GM23338 (cell line): ENCODE data around the gene SLC6A15. TPM values are rescaled to one million over a fixed set of nuclear protein-coding genes. Genes with fewer than 3 reads are reported as not detected.

ENCODE experiments used
- ATAC-seq: fragments of 200-7000 bp; cut with Tn5 transposase; 3 replicates; pipeline ENCODE4 v1.9.1; 2020
- DNase-seq: peaks from one replicate; pipeline ENCODE4 v3.0.0-alpha.2; 2015; ENCODE audit warnings: low spot score
- H2AFZ ChIP-seq: fragments of 200-600 bp; sonication (generic); 2 replicates; pipeline ENCODE4 v1.8.0; 2016; ENCODE audit warnings: antibody characterized with exemption, mild to moderate bottlenecking, moderate library complexity
- H3F3A ChIP-seq: fragments of 200-600 bp; sonication (generic); replicated peaks from 2 replicates; pipeline ENCODE4 v1.8.0; 2017; ENCODE audit warnings: antibody characterized with exemption, mixed run types, low read depth
- H3K27ac ChIP-seq: fragments of 200-600 bp; sonication (generic); 2 replicates; pipeline ENCODE4 v1.6.1; 2016; ENCODE audit warnings: low read depth
- H3K27me3 ChIP-seq: fragments of 200-600 bp; sonication (generic); 2 replicates; pipeline ENCODE4 v1.8.0; 2016; ENCODE audit warnings: mild to moderate bottlenecking, mixed run types, moderate library complexity; ENCODE audit not compliant: insufficient read depth
- H3K36me3 ChIP-seq: fragments of 200-600 bp; sonication (generic); 2 replicates; pipeline ENCODE4 v1.8.0; 2016; ENCODE audit warnings: mild to moderate bottlenecking; ENCODE audit not compliant: insufficient read depth
- H3K4me1 ChIP-seq: fragments of 200-600 bp; sonication (generic); 2 replicates; pipeline ENCODE4 v1.8.0; 2016; ENCODE audit warnings: mild to moderate bottlenecking, moderate library complexity; ENCODE audit not compliant: insufficient read depth
- H3K4me2 ChIP-seq: fragments of 200-600 bp; sonication (generic); 2 replicates; pipeline ENCODE4 v1.7.1; 2017; ENCODE audit warnings: mixed run types
- H3K4me3 ChIP-seq: fragments of 200-600 bp; sonication (generic); 2 replicates; pipeline ENCODE4 v1.6.1; 2016; ENCODE audit warnings: mixed run types
- H3K79me2 ChIP-seq: fragments of 200-600 bp; sonication (generic); replicated peaks from 2 replicates; pipeline ENCODE4 v1.8.0; 2017; ENCODE audit warnings: mild to moderate bottlenecking; ENCODE audit not compliant: insufficient read depth
- H3K9me2 ChIP-seq: fragments of 200-600 bp; sonication (generic); 2 replicates; pipeline ENCODE4 v1.8.0; 2017; ENCODE audit not compliant: insufficient read depth
- H4K20me1 ChIP-seq: fragments of 200-600 bp; sonication (generic); replicated peaks from 2 replicates; pipeline ENCODE4 v1.8.0; 2017; ENCODE audit warnings: mild to moderate bottlenecking; ENCODE audit not compliant: insufficient read depth
- H3K27ac Mint-ChIP-seq: 2 replicates; pipeline ENCODE4 v1.8.0; 2020; ENCODE audit warnings: inconsistent platforms, mild to moderate bottlenecking, moderate library complexity, mixed read lengths
- H3K27me3 Mint-ChIP-seq: 3 replicates; pipeline ENCODE4 v1.8.0; 2022; ENCODE audit warnings: low read depth, mild to moderate bottlenecking, moderate library complexity, mixed read lengths, inconsistent platforms; ENCODE audit not compliant: insufficient read depth, poor library complexity
- H3K36me3 Mint-ChIP-seq: 3 replicates; pipeline ENCODE4 v1.8.0; 2021; ENCODE audit warnings: low read depth, mild to moderate bottlenecking, inconsistent platforms, moderate library complexity, mixed read lengths
- H3K4me1 Mint-ChIP-seq: 3 replicates; pipeline ENCODE4 v1.8.0; 2020; ENCODE audit warnings: mild to moderate bottlenecking, inconsistent platforms, mixed read lengths
- H3K4me3 Mint-ChIP-seq: 3 replicates; pipeline ENCODE4 v1.8.0; 2021; ENCODE audit warnings: moderate library complexity, mild to moderate bottlenecking, inconsistent platforms, mixed read lengths
- H3K9me3 Mint-ChIP-seq: 3 replicates; pipeline ENCODE4 v1.8.0; 2020; ENCODE audit warnings: moderate library complexity, mild to moderate bottlenecking, inconsistent platforms, mixed read lengths
- CREB1 ChIP-seq: fragments of 250-450 bp; sonication (Bioruptor Pico); IDR thresholded peaks from 2 replicates; pipeline ENCODE4 v1.5.0; 2020; ENCODE audit warnings: low read depth, mild to moderate bottlenecking, moderate library complexity
- EZH2 ChIP-seq: fragments of 200-600 bp; sonication (generic); IDR thresholded peaks from one replicate; pipeline ENCODE4 v1.8.0; 2017; ENCODE audit warnings: antibody characterized with exemption, mild to moderate bottlenecking, low read depth; ENCODE audit not compliant: unreplicated experiment
- EZH2phosphoT487 ChIP-seq: fragments of 200-600 bp; sonication (generic); IDR thresholded peaks from one replicate; pipeline ENCODE4 v1.8.1; 2018; ENCODE audit warnings: antibody characterized with exemption; ENCODE audit not compliant: unreplicated experiment
- JUNB ChIP-seq: IDR thresholded peaks from one replicate; pipeline ENCODE4 v1.6.1; 2016; ENCODE audit warnings: antibody characterized with exemption; ENCODE audit not compliant: unreplicated experiment
- NANOG ChIP-seq: IDR thresholded peaks from 2 replicates; pipeline ENCODE4 v1.6.1; 2016; ENCODE audit warnings: antibody characterized with exemption, borderline replicate concordance
- POLR2AphosphoS5 ChIP-seq: IDR thresholded peaks from 2 replicates; pipeline ENCODE4 v1.6.1; 2016; ENCODE audit warnings: antibody characterized with exemption, low read depth
- STAT1 ChIP-seq: IDR thresholded peaks from one replicate; pipeline ENCODE4 v1.6.1; 2016; ENCODE audit warnings: antibody characterized with exemption; ENCODE audit not compliant: unreplicated experiment
- ZNF114 ChIP-seq: fragments of 250-450 bp; sonication (Bioruptor Pico); IDR thresholded peaks from 2 replicates; pipeline ENCODE4 v1.5.0; 2020; ENCODE audit warnings: mild to moderate bottlenecking, moderate library complexity
- ZNF331 ChIP-seq: fragments of 250-450 bp; sonication (Bioruptor Pico); IDR thresholded peaks from 2 replicates; pipeline ENCODE4 v1.5.0; 2020; ENCODE audit warnings: low read depth, mild to moderate bottlenecking, moderate library complexity
- polyA plus RNA-seq: library from polyadenylated mRNA; unstranded; fragments of >200 nt; fragmentation: Nextera tagmentation; extraction: Ambion mirVana; gene quantifications from 2 replicates; pipeline ENCODE4 v1.2.1, GENCODE V29; 2016
- total RNA-seq: library from RNA; depleted of rRNA; stranded (reverse); fragments of >200 nt; shearing (Covaris generic); gene quantifications from 2 replicates; pipeline ENCODE4 v1.2.3, GENCODE V29; 2014
- TF ChIP-seq, protein P1 (sequence below), 2 experiments: fragments of 200-600 bp in 1 of 2; sonication (generic) in 1 of 2; conservative IDR thresholded peaks; 2 replicates each; pipeline versions ENCODE4 v1.5.1 to v1.6.1; 2016 to 2017; ENCODE audit warnings: antibody characterized with exemption in 2 of 2, low read depth in 2 of 2, mild to moderate bottlenecking in 2 of 2, moderate library complexity in 1 of 2
- TF ChIP-seq, protein P2 (sequence below): IDR thresholded peaks from one replicate; pipeline ENCODE4 v1.6.1; 2018; ENCODE audit warnings: antibody characterized with exemption; ENCODE audit not compliant: unreplicated experiment
- TF ChIP-seq, protein P3 (sequence below): fragments of 250-450 bp; sonication (Bioruptor Pico); IDR thresholded peaks from 2 replicates; pipeline ENCODE4 v1.5.0; 2020; ENCODE audit warnings: mild to moderate bottlenecking, moderate library complexity
- TF ChIP-seq, protein P4 (sequence below): IDR thresholded peaks from 2 replicates; pipeline ENCODE4 v1.6.1; 2016; ENCODE audit warnings: antibody characterized with exemption

Gene SLC6A15
- total and polyA plus RNA-seq, 2 experiments from 2014 or later = 12.1 to 27.9 TPM

DNA sequence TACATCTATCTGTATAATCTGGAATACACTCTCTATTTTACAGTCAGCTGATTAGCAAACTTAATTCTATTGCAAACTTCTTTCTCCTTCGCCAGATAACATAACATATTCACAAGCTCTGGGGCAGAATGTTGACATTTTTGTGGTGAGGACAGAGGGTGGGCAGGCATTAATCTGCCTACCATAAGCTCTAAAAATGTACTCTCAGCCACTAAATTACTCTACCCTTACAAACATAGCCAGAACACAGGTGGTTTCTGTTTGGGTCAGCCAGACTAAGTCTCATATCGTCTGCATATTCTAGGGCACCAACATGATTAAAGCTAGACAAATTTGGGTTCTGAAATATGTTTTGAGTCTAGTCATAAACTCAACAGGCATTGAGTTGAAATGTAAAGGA, 90.1 kb downstream of the SLC6A15 start (continued):
- no peak for TF ChIP-seq POLR2AphosphoS5

DNA sequence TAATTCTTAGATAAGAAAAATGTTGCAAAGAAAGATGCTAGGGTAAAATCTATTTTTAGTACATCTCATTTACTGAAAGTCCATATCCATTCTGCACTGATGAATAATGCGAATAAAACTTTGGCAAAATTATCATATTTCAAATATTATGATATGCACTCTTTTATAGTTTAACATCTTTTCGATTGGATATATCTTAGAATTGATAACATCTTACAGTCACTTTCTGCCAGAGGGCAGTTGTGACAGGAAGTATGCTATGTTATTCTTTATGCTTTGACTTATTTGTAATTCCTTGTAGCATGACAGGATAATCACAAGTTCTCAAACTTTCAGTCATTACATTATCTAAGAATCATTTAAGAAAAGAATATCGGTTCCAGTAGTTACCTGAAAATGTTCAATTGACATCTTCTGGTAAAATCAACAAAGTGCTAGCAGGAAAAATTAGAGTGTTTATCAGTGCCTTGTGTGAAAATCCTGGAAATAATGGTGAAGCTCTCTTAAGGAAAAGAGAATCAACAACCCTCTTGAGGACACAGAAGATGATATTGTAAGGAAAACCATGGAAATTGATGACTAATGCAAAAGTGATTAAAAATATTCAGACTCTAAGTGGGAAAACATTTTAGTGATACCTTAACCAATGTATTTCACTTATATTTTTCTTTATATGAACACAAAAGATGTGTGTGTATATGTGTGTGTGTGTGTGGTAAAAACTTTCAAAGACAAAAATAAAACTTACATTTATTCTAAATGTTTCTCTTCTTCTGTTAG, 95.5 kb downstream of the SLC6A15 start:
- H3K27me3 Mint-ChIP-seq = no peaks in the 10 kb centered on the region
- TF ChIP-seq, protein P1, sequence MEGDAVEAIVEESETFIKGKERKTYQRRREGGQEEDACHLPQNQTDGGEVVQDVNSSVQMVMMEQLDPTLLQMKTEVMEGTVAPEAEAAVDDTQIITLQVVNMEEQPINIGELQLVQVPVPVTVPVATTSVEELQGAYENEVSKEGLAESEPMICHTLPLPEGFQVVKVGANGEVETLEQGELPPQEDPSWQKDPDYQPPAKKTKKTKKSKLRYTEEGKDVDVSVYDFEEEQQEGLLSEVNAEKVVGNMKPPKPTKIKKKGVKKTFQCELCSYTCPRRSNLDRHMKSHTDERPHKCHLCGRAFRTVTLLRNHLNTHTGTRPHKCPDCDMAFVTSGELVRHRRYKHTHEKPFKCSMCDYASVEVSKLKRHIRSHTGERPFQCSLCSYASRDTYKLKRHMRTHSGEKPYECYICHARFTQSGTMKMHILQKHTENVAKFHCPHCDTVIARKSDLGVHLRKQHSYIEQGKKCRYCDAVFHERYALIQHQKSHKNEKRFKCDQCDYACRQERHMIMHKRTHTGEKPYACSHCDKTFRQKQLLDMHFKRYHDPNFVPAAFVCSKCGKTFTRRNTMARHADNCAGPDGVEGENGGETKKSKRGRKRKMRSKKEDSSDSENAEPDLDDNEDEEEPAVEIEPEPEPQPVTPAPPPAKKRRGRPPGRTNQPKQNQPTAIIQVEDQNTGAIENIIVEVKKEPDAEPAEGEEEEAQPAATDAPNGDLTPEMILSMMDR (conservative IDR thresholded peaks at IDR 0.05; ENCODE audit: low read depth in 2 of 2) = no peak
- TF ChIP-seq ZNF114 (CRISPR knock-in tag) = no peak
- no peak for TF ChIP-seq EZH2
- TF ChIP-seq JUNB = no peak
- TF ChIP-seq, protein P2, sequence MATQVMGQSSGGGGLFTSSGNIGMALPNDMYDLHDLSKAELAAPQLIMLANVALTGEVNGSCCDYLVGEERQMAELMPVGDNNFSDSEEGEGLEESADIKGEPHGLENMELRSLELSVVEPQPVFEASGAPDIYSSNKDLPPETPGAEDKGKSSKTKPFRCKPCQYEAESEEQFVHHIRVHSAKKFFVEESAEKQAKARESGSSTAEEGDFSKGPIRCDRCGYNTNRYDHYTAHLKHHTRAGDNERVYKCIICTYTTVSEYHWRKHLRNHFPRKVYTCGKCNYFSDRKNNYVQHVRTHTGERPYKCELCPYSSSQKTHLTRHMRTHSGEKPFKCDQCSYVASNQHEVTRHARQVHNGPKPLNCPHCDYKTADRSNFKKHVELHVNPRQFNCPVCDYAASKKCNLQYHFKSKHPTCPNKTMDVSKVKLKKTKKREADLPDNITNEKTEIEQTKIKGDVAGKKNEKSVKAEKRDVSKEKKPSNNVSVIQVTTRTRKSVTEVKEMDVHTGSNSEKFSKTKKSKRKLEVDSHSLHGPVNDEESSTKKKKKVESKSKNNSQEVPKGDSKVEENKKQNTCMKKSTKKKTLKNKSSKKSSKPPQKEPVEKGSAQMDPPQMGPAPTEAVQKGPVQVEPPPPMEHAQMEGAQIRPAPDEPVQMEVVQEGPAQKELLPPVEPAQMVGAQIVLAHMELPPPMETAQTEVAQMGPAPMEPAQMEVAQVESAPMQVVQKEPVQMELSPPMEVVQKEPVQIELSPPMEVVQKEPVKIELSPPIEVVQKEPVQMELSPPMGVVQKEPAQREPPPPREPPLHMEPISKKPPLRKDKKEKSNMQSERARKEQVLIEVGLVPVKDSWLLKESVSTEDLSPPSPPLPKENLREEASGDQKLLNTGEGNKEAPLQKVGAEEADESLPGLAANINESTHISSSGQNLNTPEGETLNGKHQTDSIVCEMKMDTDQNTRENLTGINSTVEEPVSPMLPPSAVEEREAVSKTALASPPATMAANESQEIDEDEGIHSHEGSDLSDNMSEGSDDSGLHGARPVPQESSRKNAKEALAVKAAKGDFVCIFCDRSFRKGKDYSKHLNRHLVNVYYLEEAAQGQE = no peak
- no peak for TF ChIP-seq CREB1
- TF ChIP-seq, protein P3, sequence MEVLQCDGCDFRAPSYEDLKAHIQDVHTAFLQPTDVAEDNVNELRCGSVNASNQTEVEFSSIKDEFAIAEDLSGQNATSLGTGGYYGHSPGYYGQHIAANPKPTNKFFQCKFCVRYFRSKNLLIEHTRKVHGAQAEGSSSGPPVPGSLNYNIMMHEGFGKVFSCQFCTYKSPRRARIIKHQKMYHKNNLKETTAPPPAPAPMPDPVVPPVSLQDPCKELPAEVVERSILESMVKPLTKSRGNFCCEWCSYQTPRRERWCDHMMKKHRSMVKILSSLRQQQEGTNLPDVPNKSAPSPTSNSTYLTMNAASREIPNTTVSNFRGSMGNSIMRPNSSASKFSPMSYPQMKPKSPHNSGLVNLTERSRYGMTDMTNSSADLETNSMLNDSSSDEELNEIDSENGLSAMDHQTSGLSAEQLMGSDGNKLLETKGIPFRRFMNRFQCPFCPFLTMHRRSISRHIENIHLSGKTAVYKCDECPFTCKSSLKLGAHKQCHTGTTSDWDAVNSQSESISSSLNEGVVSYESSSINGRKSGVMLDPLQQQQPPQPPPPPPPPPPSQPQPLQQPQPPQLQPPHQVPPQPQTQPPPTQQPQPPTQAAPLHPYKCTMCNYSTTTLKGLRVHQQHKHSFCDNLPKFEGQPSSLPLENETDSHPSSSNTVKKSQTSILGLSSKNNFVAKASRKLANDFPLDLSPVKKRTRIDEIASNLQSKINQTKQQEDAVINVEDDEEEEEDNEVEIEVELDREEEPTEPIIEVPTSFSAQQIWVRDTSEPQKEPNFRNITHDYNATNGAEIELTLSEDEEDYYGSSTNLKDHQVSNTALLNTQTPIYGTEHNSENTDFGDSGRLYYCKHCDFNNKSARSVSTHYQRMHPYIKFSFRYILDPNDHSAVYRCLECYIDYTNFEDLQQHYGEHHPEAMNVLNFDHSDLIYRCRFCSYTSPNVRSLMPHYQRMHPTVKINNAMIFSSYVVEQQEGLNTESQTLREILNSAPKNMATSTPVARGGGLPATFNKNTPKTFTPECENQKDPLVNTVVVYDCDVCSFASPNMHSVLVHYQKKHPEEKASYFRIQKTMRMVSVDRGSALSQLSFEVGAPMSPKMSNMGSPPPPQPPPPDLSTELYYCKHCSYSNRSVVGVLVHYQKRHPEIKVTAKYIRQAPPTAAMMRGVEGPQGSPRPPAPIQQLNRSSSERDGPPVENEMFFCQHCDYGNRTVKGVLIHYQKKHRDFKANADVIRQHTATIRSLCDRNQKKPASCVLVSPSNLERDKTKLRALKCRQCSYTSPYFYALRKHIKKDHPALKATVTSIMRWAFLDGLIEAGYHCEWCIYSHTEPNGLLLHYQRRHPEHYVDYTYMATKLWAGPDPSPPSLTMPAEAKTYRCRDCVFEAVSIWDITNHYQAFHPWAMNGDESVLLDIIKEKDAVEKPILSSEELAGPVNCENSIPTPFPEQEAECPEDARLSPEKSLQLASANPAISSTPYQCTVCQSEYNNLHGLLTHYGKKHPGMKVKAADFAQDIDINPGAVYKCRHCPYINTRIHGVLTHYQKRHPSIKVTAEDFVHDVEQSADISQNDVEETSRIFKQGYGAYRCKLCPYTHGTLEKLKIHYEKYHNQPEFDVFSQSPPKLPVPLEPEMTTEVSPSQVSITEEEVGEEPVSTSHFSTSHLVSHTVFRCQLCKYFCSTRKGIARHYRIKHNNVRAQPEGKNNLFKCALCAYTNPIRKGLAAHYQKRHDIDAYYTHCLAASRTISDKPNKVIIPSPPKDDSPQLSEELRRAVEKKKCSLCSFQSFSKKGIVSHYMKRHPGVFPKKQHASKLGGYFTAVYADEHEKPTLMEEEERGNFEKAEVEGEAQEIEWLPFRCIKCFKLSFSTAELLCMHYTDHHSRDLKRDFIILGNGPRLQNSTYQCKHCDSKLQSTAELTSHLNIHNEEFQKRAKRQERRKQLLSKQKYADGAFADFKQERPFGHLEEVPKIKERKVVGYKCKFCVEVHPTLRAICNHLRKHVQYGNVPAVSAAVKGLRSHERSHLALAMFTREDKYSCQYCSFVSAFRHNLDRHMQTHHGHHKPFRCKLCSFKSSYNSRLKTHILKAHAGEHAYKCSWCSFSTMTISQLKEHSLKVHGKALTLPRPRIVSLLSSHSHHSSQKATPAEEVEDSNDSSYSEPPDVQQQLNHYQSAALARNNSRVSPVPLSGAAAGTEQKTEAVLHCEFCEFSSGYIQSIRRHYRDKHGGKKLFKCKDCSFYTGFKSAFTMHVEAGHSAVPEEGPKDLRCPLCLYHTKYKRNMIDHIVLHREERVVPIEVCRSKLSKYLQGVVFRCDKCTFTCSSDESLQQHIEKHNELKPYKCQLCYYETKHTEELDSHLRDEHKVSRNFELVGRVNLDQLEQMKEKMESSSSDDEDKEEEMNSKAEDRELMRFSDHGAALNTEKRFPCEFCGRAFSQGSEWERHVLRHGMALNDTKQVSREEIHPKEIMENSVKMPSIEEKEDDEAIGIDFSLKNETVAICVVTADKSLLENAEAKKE (CRISPR knock-in tag) = no peak
- no peak for TF ChIP-seq NANOG
- no peak for TF ChIP-seq POLR2AphosphoS5
- no peak for TF ChIP-seq STAT1
- TF ChIP-seq EZH2phosphoT487 = no peak
- TF ChIP-seq, protein P4, sequence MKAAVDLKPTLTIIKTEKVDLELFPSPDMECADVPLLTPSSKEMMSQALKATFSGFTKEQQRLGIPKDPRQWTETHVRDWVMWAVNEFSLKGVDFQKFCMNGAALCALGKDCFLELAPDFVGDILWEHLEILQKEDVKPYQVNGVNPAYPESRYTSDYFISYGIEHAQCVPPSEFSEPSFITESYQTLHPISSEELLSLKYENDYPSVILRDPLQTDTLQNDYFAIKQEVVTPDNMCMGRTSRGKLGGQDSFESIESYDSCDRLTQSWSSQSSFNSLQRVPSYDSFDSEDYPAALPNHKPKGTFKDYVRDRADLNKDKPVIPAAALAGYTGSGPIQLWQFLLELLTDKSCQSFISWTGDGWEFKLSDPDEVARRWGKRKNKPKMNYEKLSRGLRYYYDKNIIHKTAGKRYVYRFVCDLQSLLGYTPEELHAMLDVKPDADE = no peak
- no peak for TF ChIP-seq ZNF331 (CRISPR knock-in tag)
- no peak for ATAC-seq
- H3K36me3 ChIP-seq = no peaks in the 10 kb centered on the region
- no peaks in the 10 kb centered on the region for H3K9me3 Mint-ChIP-seq
- no peak overlapping the region for H3K4me2 ChIP-seq
- no peaks in the 10 kb centered on the region for H3K9me2 ChIP-seq
- no peak overlapping the region for H3K4me3 Mint-ChIP-seq
- no peaks in the 10 kb centered on the region for H3K36me3 Mint-ChIP-seq
- H3K79me2 ChIP-seq = no peaks in the 10 kb centered on the region
- H3K4me3 ChIP-seq = no peak overlapping the region
- no peaks in the 10 kb centered on the region for H4K20me1 ChIP-seq
- H3K27me3 ChIP-seq = no peaks in the 10 kb centered on the region
- H2AFZ ChIP-seq = no peak overlapping the region
- no peak for DNase-seq
- H3K27ac Mint-ChIP-seq = no peak overlapping the region
- H3F3A ChIP-seq = no peaks in the 10 kb centered on the region
- no peak overlapping the region for H3K27ac ChIP-seq
- H3K4me1 Mint-ChIP-seq = no peaks in the 10 kb centered on the region
- H3K4me1 ChIP-seq = no peaks in the 10 kb centered on the region
